ENCODE measurements around the gene RAB27A. TPM values are rescaled to one million over a fixed set of nuclear protein-coding genes. Genes with fewer than 3 reads are reported as not detected.
"Not testable (repeated sequence)": the region's sequence is repeated elsewhere in the genome, so short reads cannot be mapped to it uniquely, and the experiment has no call there.

The RAB27A gene
- total RNA-seq, 6 donors from 2014 or later = 24.1 to 97.8 (median 62.5) TPM

DNA sequence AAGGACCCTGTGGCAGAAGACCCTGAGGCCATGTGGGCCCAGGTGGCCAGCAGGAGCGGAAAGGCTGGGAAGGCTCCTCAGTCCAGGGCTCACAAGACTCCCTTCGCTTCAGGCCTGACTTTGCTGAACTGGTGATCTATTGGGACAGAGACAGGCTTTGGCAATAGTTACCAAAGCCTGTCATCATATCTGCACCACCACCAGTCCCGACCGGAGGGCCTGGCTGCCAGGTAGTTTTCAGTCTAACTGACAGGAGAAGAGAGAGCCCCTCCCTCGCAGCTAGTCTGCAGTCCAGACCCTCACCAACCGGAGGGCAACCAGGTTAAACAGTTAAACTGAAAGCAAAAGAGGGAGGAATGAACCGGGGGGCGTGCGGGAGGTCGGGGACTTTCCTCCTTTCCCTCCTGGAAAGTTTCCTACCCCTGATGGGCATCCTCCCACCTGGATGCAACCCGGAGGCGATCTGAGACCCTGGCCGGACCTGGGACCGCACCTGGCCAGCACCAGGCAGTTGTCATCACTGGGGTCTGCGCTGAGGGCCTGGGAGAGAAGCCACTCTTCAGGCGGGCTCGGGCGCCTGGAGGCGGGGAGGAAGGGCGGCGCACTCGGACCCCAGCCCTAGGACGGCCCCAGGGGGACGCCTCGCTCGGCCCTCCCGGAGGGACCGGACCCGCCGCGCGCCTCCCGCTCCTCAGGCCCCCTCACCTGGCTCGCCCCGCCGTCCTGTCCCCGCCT lies 435 bp downstream of the RAB27A start:
- peak overlapping the region; percentile 95 to 99 (median 98) for H3K27ac ChIP-seq
- peaks cover 28 to 39% (median 32%) of the 10 kb centered on the region in 4 donors for H3K4me1 ChIP-seq
- ATAC-seq (ENCODE audit: low FRiP score in 2 of 2) (peak; percentile 43 to 54), DNase-seq (peak; percentile 29 to 75)
- H3K36me3 ChIP-seq = no peaks in the 10 kb centered on the region
- H3K9me3 ChIP-seq = no peaks in the 10 kb centered on the region
- H3K4me3 ChIP-seq = peak overlapping the region; percentile 67 to 96 (median 74)
- H3K27me3 ChIP-seq = no peaks in the 10 kb centered on the region
- TF ChIP-seq EP300 (IDR thresholded peaks at IDR 0.05) (peak in 1 of 4 donors; percentile 8), POLR2A (IDR thresholded peaks at IDR 0.05) (peak in 2 of 4 donors; percentile 7 to 50), POLR2AphosphoS5 (IDR thresholded peaks at IDR 0.05) (peak; percentile 28 to 77)
- TF ChIP-seq, protein P1, sequence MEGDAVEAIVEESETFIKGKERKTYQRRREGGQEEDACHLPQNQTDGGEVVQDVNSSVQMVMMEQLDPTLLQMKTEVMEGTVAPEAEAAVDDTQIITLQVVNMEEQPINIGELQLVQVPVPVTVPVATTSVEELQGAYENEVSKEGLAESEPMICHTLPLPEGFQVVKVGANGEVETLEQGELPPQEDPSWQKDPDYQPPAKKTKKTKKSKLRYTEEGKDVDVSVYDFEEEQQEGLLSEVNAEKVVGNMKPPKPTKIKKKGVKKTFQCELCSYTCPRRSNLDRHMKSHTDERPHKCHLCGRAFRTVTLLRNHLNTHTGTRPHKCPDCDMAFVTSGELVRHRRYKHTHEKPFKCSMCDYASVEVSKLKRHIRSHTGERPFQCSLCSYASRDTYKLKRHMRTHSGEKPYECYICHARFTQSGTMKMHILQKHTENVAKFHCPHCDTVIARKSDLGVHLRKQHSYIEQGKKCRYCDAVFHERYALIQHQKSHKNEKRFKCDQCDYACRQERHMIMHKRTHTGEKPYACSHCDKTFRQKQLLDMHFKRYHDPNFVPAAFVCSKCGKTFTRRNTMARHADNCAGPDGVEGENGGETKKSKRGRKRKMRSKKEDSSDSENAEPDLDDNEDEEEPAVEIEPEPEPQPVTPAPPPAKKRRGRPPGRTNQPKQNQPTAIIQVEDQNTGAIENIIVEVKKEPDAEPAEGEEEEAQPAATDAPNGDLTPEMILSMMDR (IDR thresholded peaks at IDR 0.05) = no peak
- WGBS, 2 donors = 0 to 2% methylated on average over 12 to 16 of the region's 37 CpGs

DNA sequence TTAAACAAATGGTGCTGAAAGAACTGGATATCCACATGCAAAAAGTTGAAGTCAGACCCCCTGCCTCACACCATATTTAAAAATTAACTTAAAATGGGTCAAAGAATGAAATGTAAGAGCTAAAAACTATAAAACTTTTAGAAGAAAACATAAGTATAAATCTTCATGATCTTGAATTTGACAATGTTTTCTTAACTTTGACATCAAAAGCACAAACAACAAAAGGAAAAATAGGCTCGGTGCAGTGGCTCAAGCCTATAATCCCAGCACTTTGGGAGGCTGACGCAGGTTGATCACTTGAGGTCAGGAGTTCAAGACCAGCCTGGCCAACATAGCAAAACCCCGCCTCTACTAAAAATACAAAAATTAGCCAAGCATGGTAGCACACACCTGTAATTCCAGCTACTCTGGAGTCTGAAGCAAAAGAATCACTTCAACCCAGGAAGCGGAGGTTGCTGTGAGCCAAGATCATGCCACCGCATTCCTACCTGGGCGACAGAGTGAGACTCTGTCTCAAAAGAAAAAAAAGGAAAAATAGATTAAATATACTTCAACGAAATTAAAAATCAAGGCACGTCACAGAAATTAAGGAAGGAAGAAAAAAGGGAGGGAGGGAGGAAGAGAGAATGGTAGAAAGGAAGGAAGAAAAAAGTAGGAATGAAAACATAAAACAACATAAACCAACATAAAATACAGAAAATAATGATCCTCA lies 1.5 kb downstream of the RAB27A start:
- no peak for ATAC-seq (ENCODE audit: low FRiP score in 2 of 2)
- H3K27me3 ChIP-seq = no peaks in the 10 kb centered on the region
- peaks cover 38 to 49% (median 41%) of the 10 kb centered on the region in 4 donors for H3K4me1 ChIP-seq

DNA sequence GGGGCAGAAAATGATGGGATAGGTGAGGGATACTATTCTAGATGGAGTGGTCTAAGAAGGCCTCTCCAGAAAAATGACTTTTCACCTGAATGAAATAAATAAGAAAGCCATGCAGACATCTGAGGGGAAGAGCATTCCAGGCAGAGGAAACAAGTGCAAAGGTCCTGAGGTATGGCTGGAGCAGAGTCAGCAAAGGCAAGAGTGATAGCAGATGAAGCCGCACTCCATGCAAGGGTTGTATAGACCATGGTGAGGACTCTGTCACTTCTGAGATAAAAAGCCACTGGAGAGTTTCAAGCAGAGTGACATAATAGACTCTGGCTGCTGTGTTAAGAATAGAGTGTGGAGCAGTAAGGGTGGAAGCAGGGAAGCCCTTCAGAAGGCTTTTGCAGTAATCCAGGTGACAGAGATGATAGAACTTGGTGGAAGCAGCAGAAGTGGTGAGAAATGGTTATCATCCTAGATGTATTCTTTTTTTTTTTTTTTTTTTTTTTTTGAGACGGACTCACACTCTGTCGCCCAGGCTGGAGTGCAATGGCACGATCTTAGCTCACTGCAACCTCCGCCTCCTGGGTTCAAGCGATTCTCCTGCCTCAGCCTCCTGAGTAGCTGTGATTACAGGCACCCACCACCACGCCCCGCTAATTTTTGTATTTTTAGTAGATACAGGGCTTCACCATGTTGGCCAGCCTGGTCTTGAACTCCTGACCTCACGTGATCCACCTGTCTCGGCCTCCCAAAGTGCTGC lies 3.0 kb downstream of the RAB27A start:
- 92 to 99% methylated on average over 10 of the region's 10 CpGs for WGBS, 2 donors

More for the DNA sequence above, 1.5 kb downstream of the RAB27A start:
- H3K4me3 ChIP-seq = peak overlapping the region in 3 of 4 donors; percentile 70 to 96 (median 79)
- peak overlapping the region; percentile 95 to 99 (median 98) for H3K27ac ChIP-seq
- DNase-seq = peak in 1 of 2 donors; percentile 57
- no peaks in the 10 kb centered on the region for H3K36me3 ChIP-seq
- WGBS, 2 donors = 53 to 65% methylated on average over 8 of the region's 8 CpGs
- H3K9me3 ChIP-seq = no peaks in the 10 kb centered on the region
- TF ChIP-seq, protein P1 (IDR thresholded peaks at IDR 0.05) = no peak
- TF ChIP-seq POLR2A (IDR thresholded peaks at IDR 0.05) = peak in 2 of 4 donors; percentile 15 to 24

DNA sequence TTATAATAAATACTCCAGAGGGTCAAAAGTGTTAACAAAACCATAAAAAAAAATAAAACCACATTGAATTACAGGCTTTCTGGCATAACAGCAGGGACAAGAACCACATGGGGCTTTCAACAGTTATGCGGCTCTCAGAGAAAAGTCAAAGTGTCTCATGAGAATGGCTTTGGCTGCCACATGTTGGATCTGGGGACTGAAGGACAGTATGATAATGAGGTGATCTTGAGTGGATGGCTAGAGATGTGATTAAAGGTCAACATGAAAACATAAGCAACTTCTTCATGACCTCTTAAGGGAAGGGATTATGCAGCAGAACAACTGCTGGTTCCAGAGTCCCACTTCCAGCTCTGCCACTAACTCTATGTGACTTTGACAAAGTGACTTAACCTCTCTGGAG lies 5.2 kb downstream of the RAB27A start:
- DNase-seq (no peak), ATAC-seq (ENCODE audit: low FRiP score in 2 of 2) (no peak)
- Histone ChIP-seq H3K4me3 (peak overlapping the region in 1 of 4 donors; percentile 4), H3K27me3 (no peaks in the 10 kb centered on the region), H3K9me3 (no peaks in the 10 kb centered on the region), H3K27ac (peak overlapping the region; percentile 64 to 85 (median 79)), H3K4me1 (peaks cover 61 to 76% (median 65%) of the 10 kb centered on the region in 4 donors), H3K36me3 (no peaks in the 10 kb centered on the region)
- 63 to 81% methylated on average over 1 of the region's 1 CpG for WGBS, 2 donors
- no peak for TF ChIP-seq POLR2A (IDR thresholded peaks at IDR 0.05)
- TF ChIP-seq, protein P1 (IDR thresholded peaks at IDR 0.05) = no peak
- TF ChIP-seq POLR2AphosphoS5 (IDR thresholded peaks at IDR 0.05) = no peak
- no peak for TF ChIP-seq EP300 (IDR thresholded peaks at IDR 0.05)

More for the DNA sequence above, 3.0 kb downstream of the RAB27A start:
- not testable (repeated sequence) for H3K36me3 ChIP-seq; H3K27me3 ChIP-seq; H3K4me3 ChIP-seq; DNase-seq; ATAC-seq (ENCODE audit: low FRiP score in 2 of 2); H3K9me3 ChIP-seq
- Histone ChIP-seq H3K27ac (peak overlapping the region in 3 of 4 donors; percentile 12 to 99 (median 79)), H3K4me1 (peaks cover 53 to 64% (median 57%) of the 10 kb centered on the region in 4 donors)

Data from upper lobe of left lung (tissue), 6 donors.